Liver (tissue), 9 donors: ENCODE measurements around the gene MCTP1. TPM values are rescaled to one million over a fixed set of nuclear protein-coding genes. Genes with fewer than 3 reads are reported as not detected.

Experiments used
- DNase-seq: peaks from one replicate; pipeline ENCODE4 v3.0.0-alpha.2; 2017; ENCODE audit warnings: low spot score
- H3K27ac ChIP-seq, 2 donors: one replicate each; pipeline ENCODE4 v1.7.0; 2013; ENCODE audit warnings: inconsistent platforms in 2 of 2, low read length in 2 of 2, control low read depth in 1 of 2, low read depth in 1 of 2, mild to moderate bottlenecking in 1 of 2
- H3K27me3 ChIP-seq, 4 donors: one replicate each; pipeline versions ENCODE4 v1.6.1 to v1.7.0; 2013; ENCODE audit warnings: low read length in 3 of 4, inconsistent platforms in 1 of 4, mild to moderate bottlenecking in 1 of 4, moderate library complexity in 1 of 4; ENCODE audit not compliant: control insufficient read depth in 4 of 4, insufficient read depth in 4 of 4
- H3K36me3 ChIP-seq, 4 donors: one replicate each; pipeline versions ENCODE4 v1.6.1 to v1.7.0; 2013; ENCODE audit warnings: low read length in 3 of 4, mild to moderate bottlenecking in 3 of 4, low read depth in 1 of 4, moderate library complexity in 1 of 4; ENCODE audit not compliant: control insufficient read depth in 4 of 4, insufficient read depth in 3 of 4
- H3K4me1 ChIP-seq, 4 donors: one replicate each; pipeline versions ENCODE4 v1.6.1 to v1.7.0; 2013; ENCODE audit warnings: low read length in 3 of 4, mild to moderate bottlenecking in 3 of 4, moderate library complexity in 1 of 4; ENCODE audit not compliant: control insufficient read depth in 4 of 4, insufficient read depth in 4 of 4
- H3K4me3 ChIP-seq, 3 donors: one replicate each; pipeline versions ENCODE4 v1.6.1 to v1.7.0; 2013; ENCODE audit warnings: low read length in 3 of 3, control low read depth in 1 of 3, low read depth in 1 of 3, mild to moderate bottlenecking in 1 of 3
- H3K9ac ChIP-seq, 2 donors: one replicate each; pipeline ENCODE4 v1.7.0; 2013; ENCODE audit warnings: low read length in 2 of 2, mild to moderate bottlenecking in 2 of 2, moderate library complexity in 2 of 2, control low read depth in 1 of 2, low read depth in 1 of 2
- H3K9me3 ChIP-seq, 4 donors: one replicate each; pipeline versions ENCODE4 v1.6.1 to v1.7.0; 2013; ENCODE audit warnings: low read length in 3 of 4; ENCODE audit not compliant: control insufficient read depth in 4 of 4
- EGR1 ChIP-seq, 2 donors: IDR thresholded peaks; 2 replicates each; pipeline ENCODE4 v1.6.1; 2016 to 2018; ENCODE audit warnings: antibody characterized with exemption in 2 of 2, low read depth in 2 of 2
- FOXA1 ChIP-seq: IDR thresholded peaks from 2 replicates; pipeline ENCODE4 v1.6.1; 2016; ENCODE audit warnings: antibody characterized with exemption
- FOXA2 ChIP-seq: IDR thresholded peaks from 2 replicates; pipeline ENCODE4 v1.6.1; 2016; ENCODE audit warnings: antibody characterized with exemption
- GABPA ChIP-seq, 2 donors: IDR thresholded peaks in 1 of 2; conservative IDR thresholded peaks in 1 of 2; 2 replicates each; pipeline ENCODE4 v1.6.1; 2016; ENCODE audit warnings: antibody characterized with exemption in 2 of 2, mild to moderate bottlenecking in 1 of 2, moderate library complexity in 1 of 2
- HNF4A ChIP-seq, 2 donors: conservative IDR thresholded peaks; 2 replicates each; pipeline ENCODE4 v1.6.1; 2016; ENCODE audit warnings: antibody characterized with exemption in 2 of 2, mild to moderate bottlenecking in 2 of 2
- HNF4G ChIP-seq: IDR thresholded peaks from 2 replicates; pipeline ENCODE4 v1.6.1; 2016; ENCODE audit warnings: antibody characterized with exemption
- JUND ChIP-seq, 2 donors: IDR thresholded peaks; 2 replicates each; pipeline ENCODE4 v1.6.1; 2016; ENCODE audit warnings: antibody characterized with exemption in 2 of 2
- NR2F2 ChIP-seq: IDR thresholded peaks from 2 replicates; pipeline ENCODE4 v1.6.1; 2016; ENCODE audit warnings: antibody characterized with exemption
- RAD21 ChIP-seq, 2 donors: IDR thresholded peaks; 2 replicates each; pipeline ENCODE4 v1.6.1; 2016; ENCODE audit warnings: antibody characterized with exemption in 2 of 2, mild to moderate bottlenecking in 2 of 2
- SP1 ChIP-seq: IDR thresholded peaks from 2 replicates; pipeline ENCODE4 v1.6.1; 2018; ENCODE audit warnings: antibody characterized with exemption, mild to moderate bottlenecking
- TAF1 ChIP-seq: conservative IDR thresholded peaks from 2 replicates; pipeline ENCODE4 v1.6.1; 2016; ENCODE audit warnings: antibody characterized with exemption, mild to moderate bottlenecking
- YY1 ChIP-seq: IDR thresholded peaks from 2 replicates; pipeline ENCODE4 v1.6.1; 2016; ENCODE audit warnings: antibody characterized with exemption, mild to moderate bottlenecking
- WGBS: extraction: QIAGEN DNeasy Blood & Tissue Kit; methylation state at CpG from one replicate; pipeline ENCODE4 v1.1.7; 2013; 5-methylcytosine and 5-hydroxymethylcytosine counted together
- polyA plus RNA-seq, 2 donors: library from polyadenylated mRNA; stranded (reverse) in 1 of 2; unstranded in 1 of 2; fragments of 200-250 nt in 1 of 2; fragments of >200 nt in 1 of 2; fragmentation: Nextera tagmentation in 1 of 2; extraction: Ambion mirVana in 1 of 2; gene quantifications; one replicate each; pipeline versions ENCODE4 v1.2.1 to v1.2.3, GENCODE V29; 2013 to 2015
- total RNA-seq, 2 donors: library from RNA; depleted of rRNA; stranded (reverse); fragments of >200 nt; gene quantifications; one replicate each; pipeline ENCODE4 v1.2.3, GENCODE V29; 2014
- TF ChIP-seq, protein P1 (sequence below): IDR thresholded peaks from 2 replicates; pipeline ENCODE4 v1.6.1; 2016; ENCODE audit warnings: antibody characterized with exemption
- TF ChIP-seq, protein P2 (sequence below): IDR thresholded peaks from 2 replicates; pipeline ENCODE4 v1.6.1; 2016; ENCODE audit warnings: antibody characterized with exemption, mild to moderate bottlenecking
- TF ChIP-seq, protein P3 (sequence below): IDR thresholded peaks from 2 replicates; pipeline ENCODE4 v1.6.1; 2016; ENCODE audit warnings: antibody characterized with exemption
- TF ChIP-seq, protein P4 (sequence below): fragments of 150-350 bp; IDR thresholded peaks from 2 replicates; pipeline ENCODE4 v1.5.1; 2017; ENCODE audit warnings: improper control_type of control experiment, low read depth, low read length; ENCODE audit not compliant: missing input control
- TF ChIP-seq, protein P5 (sequence below): IDR thresholded peaks from 2 replicates; pipeline ENCODE4 v1.6.1; 2016; ENCODE audit warnings: antibody characterized with exemption
- donor health status: healthy.
- donor health status: healthy.
- donor health status: healthy.
- donor health status: healthy.
- donor health status: healthy.

The MCTP1 gene
- total and polyA plus RNA-seq, 4 donors, result 0.67 to 7.6 (median 4.3) TPM

DNA sequence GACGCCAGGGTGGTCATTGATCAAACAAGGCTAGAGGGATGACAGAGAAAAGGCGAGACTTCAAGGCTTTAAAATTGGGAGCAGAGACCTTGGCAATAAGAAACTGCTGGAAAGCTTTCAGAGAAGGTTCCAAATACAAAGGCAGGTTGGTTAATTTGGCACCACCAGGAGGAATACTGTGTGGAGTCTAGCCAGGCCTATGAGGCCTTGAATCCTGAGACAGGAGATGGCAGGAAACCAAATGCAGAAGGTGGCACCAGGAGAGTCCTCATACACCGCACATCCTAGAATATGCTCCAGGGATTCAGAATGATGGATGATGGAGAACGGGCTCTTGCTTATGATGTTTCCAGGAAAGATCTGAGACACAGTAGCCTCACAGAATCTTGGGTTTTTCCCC lies 90.0 kb downstream of the MCTP1 start:
- 85% methylated on average over 4 of the region's 4 CpGs for WGBS
- no peaks in the 10 kb centered on the region for H3K27me3 ChIP-seq
- H3K4me1 ChIP-seq, result no peaks in the 10 kb centered on the region
- H3K9ac ChIP-seq, result no peak overlapping the region
- no peak overlapping the region for H3K4me3 ChIP-seq
- no peaks in the 10 kb centered on the region for H3K9me3 ChIP-seq
- H3K36me3 ChIP-seq, result no peaks in the 10 kb centered on the region
- DNase-seq, result no peak
- no peak for TF ChIP-seq FOXA1
- TF ChIP-seq, protein P1, sequence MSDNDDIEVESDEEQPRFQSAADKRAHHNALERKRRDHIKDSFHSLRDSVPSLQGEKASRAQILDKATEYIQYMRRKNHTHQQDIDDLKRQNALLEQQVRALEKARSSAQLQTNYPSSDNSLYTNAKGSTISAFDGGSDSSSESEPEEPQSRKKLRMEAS, result no peak
- no peak for TF ChIP-seq YY1
- TF ChIP-seq, protein P2, sequence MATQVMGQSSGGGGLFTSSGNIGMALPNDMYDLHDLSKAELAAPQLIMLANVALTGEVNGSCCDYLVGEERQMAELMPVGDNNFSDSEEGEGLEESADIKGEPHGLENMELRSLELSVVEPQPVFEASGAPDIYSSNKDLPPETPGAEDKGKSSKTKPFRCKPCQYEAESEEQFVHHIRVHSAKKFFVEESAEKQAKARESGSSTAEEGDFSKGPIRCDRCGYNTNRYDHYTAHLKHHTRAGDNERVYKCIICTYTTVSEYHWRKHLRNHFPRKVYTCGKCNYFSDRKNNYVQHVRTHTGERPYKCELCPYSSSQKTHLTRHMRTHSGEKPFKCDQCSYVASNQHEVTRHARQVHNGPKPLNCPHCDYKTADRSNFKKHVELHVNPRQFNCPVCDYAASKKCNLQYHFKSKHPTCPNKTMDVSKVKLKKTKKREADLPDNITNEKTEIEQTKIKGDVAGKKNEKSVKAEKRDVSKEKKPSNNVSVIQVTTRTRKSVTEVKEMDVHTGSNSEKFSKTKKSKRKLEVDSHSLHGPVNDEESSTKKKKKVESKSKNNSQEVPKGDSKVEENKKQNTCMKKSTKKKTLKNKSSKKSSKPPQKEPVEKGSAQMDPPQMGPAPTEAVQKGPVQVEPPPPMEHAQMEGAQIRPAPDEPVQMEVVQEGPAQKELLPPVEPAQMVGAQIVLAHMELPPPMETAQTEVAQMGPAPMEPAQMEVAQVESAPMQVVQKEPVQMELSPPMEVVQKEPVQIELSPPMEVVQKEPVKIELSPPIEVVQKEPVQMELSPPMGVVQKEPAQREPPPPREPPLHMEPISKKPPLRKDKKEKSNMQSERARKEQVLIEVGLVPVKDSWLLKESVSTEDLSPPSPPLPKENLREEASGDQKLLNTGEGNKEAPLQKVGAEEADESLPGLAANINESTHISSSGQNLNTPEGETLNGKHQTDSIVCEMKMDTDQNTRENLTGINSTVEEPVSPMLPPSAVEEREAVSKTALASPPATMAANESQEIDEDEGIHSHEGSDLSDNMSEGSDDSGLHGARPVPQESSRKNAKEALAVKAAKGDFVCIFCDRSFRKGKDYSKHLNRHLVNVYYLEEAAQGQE, result no peak
- TF ChIP-seq FOXA2, result no peak
- TF ChIP-seq SP1, result no peak
- TF ChIP-seq, protein P3, sequence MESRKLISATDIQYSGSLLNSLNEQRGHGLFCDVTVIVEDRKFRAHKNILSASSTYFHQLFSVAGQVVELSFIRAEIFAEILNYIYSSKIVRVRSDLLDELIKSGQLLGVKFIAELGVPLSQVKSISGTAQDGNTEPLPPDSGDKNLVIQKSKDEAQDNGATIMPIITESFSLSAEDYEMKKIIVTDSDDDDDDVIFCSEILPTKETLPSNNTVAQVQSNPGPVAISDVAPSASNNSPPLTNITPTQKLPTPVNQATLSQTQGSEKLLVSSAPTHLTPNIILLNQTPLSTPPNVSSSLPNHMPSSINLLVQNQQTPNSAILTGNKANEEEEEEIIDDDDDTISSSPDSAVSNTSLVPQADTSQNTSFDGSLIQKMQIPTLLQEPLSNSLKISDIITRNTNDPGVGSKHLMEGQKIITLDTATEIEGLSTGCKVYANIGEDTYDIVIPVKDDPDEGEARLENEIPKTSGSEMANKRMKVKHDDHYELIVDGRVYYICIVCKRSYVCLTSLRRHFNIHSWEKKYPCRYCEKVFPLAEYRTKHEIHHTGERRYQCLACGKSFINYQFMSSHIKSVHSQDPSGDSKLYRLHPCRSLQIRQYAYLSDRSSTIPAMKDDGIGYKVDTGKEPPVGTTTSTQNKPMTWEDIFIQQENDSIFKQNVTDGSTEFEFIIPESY, result no peak
- TF ChIP-seq JUND (IDR thresholded peaks at IDR 0.05), result no peak
- no peak for TF ChIP-seq RAD21 (IDR thresholded peaks at IDR 0.05)
- no peak for TF ChIP-seq EGR1 (IDR thresholded peaks at IDR 0.05; ENCODE audit: low read depth in 2 of 2)
- no peak for TF ChIP-seq HNF4A (conservative IDR thresholded peaks at IDR 0.05)
- no peak for TF ChIP-seq GABPA (IDR thresholded peaks at IDR 0.05 in 1 of 2, conservative IDR thresholded peaks at IDR 0.05 in 1 of 2)
- H3K27ac ChIP-seq, result no peak overlapping the region

DNA sequence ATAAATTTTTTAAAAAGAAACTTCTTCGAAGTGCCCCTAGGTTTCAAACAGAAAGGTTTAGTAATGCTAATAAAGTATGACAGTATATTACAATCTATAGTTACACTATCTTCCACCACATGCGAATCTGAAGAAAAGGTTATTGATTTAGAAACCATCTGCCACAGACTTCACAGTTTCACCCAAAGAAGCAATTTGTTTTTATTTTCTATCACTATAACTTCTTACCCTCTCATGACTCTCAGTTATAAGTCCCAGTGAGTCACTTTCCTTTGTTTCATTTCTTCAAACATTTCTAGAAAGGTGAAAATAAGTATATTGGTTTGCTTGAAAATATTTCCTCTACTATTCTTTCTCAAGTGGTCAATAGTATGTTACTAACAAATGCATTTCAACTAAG lies 93.6 kb downstream of the MCTP1 start:
- Histone ChIP-seq H3K9ac (no peak overlapping the region), H3K27me3 (no peaks in the 10 kb centered on the region), H3K36me3 (no peaks in the 10 kb centered on the region), H3K9me3 (no peaks in the 10 kb centered on the region), H3K27ac (no peak overlapping the region), H3K4me3 (no peak overlapping the region), H3K4me1 (no peaks in the 10 kb centered on the region)
- no peak for DNase-seq
- TF ChIP-seq FOXA1 (no peak), NR2F2 (no peak), TAF1 (no peak), GABPA (IDR thresholded peaks at IDR 0.05 in 1 of 2, conservative IDR thresholded peaks at IDR 0.05 in 1 of 2) (no peak), JUND (IDR thresholded peaks at IDR 0.05) (no peak), HNF4G (no peak), SP1 (no peak), RAD21 (IDR thresholded peaks at IDR 0.05) (no peak)
- TF ChIP-seq, protein P4, sequence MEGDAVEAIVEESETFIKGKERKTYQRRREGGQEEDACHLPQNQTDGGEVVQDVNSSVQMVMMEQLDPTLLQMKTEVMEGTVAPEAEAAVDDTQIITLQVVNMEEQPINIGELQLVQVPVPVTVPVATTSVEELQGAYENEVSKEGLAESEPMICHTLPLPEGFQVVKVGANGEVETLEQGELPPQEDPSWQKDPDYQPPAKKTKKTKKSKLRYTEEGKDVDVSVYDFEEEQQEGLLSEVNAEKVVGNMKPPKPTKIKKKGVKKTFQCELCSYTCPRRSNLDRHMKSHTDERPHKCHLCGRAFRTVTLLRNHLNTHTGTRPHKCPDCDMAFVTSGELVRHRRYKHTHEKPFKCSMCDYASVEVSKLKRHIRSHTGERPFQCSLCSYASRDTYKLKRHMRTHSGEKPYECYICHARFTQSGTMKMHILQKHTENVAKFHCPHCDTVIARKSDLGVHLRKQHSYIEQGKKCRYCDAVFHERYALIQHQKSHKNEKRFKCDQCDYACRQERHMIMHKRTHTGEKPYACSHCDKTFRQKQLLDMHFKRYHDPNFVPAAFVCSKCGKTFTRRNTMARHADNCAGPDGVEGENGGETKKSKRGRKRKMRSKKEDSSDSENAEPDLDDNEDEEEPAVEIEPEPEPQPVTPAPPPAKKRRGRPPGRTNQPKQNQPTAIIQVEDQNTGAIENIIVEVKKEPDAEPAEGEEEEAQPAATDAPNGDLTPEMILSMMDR, result no peak
- TF ChIP-seq, protein P5, sequence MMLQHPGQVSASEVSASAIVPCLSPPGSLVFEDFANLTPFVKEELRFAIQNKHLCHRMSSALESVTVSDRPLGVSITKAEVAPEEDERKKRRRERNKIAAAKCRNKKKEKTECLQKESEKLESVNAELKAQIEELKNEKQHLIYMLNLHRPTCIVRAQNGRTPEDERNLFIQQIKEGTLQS, result no peak
- TF ChIP-seq, protein P3, result no peak
- TF ChIP-seq, protein P1, result no peak
- TF ChIP-seq, protein P2, result no peak
- 81% methylated on average over 2 of the region's 2 CpGs for WGBS
